HG03520 (cell line): ENCODE results near the gene ETV6.
A peak's percentile ranks its signal among the peaks of the same experiment; 100 is the strongest.
"Not testable (repeated sequence)": the region's sequence is repeated elsewhere in the genome, so short reads cannot be mapped to it uniquely, and the experiment has no call there.

ENCODE experiments used
- ATAC-seq: cut with Tn5 transposase; IDR thresholded peaks from one replicate; pipeline ENCODE4 v1.9.1; 2021; ENCODE audit warnings: mild to moderate bottlenecking, moderate library complexity; ENCODE audit not compliant: unreplicated experiment

The ETV6 gene

GRCh38 chr12:11649413-11650285 lies at the start of gene ETV6:
Gene ETV6, plus strand, starts transcription at chr12:11649674. Its CDS starts 454 bp downstream, at chr12:11650128.
- peak; percentile 41 for ATAC-seq

- ATAC-seq = no peak
Measured at GRCh38 chr12:11600199-11600598, 49.3 kb upstream of the ETV6 start.

GRCh38 chr12:11601647-11602046 lies 47.8 kb upstream of the ETV6 start:
- ATAC-seq = no peak

- no peak for ATAC-seq
Measured at GRCh38 chr12:11607313-11608081, 42.0 kb upstream of the ETV6 start.

GRCh38 chr12:11609045-11609444 lies 40.4 kb upstream of the ETV6 start:
- ATAC-seq = no peak

GRCh38 chr12:11615481-11615880 lies 34.0 kb upstream of the ETV6 start:
- no peak for ATAC-seq

GRCh38 chr12:11618046-11618445 lies 31.4 kb upstream of the ETV6 start:
- no peak for ATAC-seq

- ATAC-seq = no peak
Measured at GRCh38 chr12:11621797-11622423, 27.6 kb upstream of the ETV6 start.

- ATAC-seq = no peak
Measured at GRCh38 chr12:11622876-11623281, 26.6 kb upstream of the ETV6 start.

GRCh38 chr12:11623382-11623781 lies 26.1 kb upstream of the ETV6 start:
- ATAC-seq = no peak

- no peak for ATAC-seq
Measured at GRCh38 chr12:11624116-11624515, 25.4 kb upstream of the ETV6 start.

GRCh38 chr12:11627709-11628108 lies 21.8 kb upstream of the ETV6 start:
- ATAC-seq = not testable (repeated sequence)

- ATAC-seq = no peak
Measured at GRCh38 chr12:11628353-11628752, 21.1 kb upstream of the ETV6 start.

GRCh38 chr12:11630046-11630706 lies 19.3 kb upstream of the ETV6 start:
- no peak for ATAC-seq

- no peak for ATAC-seq
Measured at GRCh38 chr12:11631288-11631687, 18.2 kb upstream of the ETV6 start.

- not testable (repeated sequence) for ATAC-seq
Measured at GRCh38 chr12:11631881-11632280, 17.6 kb upstream of the ETV6 start.

GRCh38 chr12:11633968-11634367 lies 15.5 kb upstream of the ETV6 start:
- ATAC-seq = no peak

- ATAC-seq = no peak
Measured at GRCh38 chr12:11635341-11635740, 14.1 kb upstream of the ETV6 start.

- ATAC-seq = no peak
Measured at GRCh38 chr12:11638315-11638916, 11.1 kb upstream of the ETV6 start.

- no peak for ATAC-seq
Measured at GRCh38 chr12:11639454-11639853, 10.0 kb upstream of the ETV6 start.

GRCh38 chr12:11641522-11641921 lies 8.0 kb upstream of the ETV6 start:
- ATAC-seq = no peak
